ENCODE data around the gene BYSL. TPM values are rescaled to one million over a fixed set of nuclear protein-coding genes. Genes with fewer than 3 reads are reported as not detected.

The BYSL gene
- total RNA-seq, 1 donor from 2014 or later, result 43.2 TPM

- intact Hi-C loops (cut with micrococcal nuclease), result no loop called here
- Mint-ChIP-seq H3K27me3 (no peaks in the 10 kb centered on the region), H3K4me3 (no peak overlapping the region), H3K27ac (no peak overlapping the region), H3K9me3 (no peaks in the 10 kb centered on the region), H3K36me3 (ENCODE audit: low read depth) (peaks cover 34% of the 10 kb centered on the region), H3K4me1 (peaks cover 27% of the 10 kb centered on the region)
- ChIA-PET CTCF (interaction anchor here (1.5 kb wide), 1 partner anchor 21 kb away, joined by 3 read pairs; no protein-coding TSS in a partner anchor), POLR2A (interaction anchor here (0.6 to 1.2 kb wide), 2 partner anchors 71 to 85 kb away, joined by 3 to 10 read pairs; no protein-coding TSS in a partner anchor)
- ATAC-seq (ENCODE audit: low read depth) (no peak), DNase-seq (no peak)
- no peak for TF ChIP-seq CTCF (IDR thresholded peaks at IDR 0.05)
Measured at GRCh38 chr6:41965429-41966213, 44.3 kb downstream of the BYSL start.

- ChIA-PET POLR2A (interaction anchor here (0.6 to 1.2 kb wide), 2 partner anchors 72 to 85 kb away, joined by 3 to 10 read pairs; no protein-coding TSS in a partner anchor), CTCF (interaction anchor here (1.5 kb wide), 1 partner anchor 21 kb away, joined by 3 read pairs; no protein-coding TSS in a partner anchor)
- no peaks in the 10 kb centered on the region for H3K9me3 Mint-ChIP-seq
- peaks cover 30% of the 10 kb centered on the region for H3K4me1 Mint-ChIP-seq
- no peak for TF ChIP-seq CTCF (IDR thresholded peaks at IDR 0.05)
- no peak overlapping the region for H3K4me3 Mint-ChIP-seq
- H3K27me3 Mint-ChIP-seq, result no peaks in the 10 kb centered on the region
- no peak for ATAC-seq (ENCODE audit: low read depth)
- H3K36me3 Mint-ChIP-seq (ENCODE audit: low read depth), result peaks cover 32% of the 10 kb centered on the region
- no peak for DNase-seq
- intact Hi-C loops (cut with micrococcal nuclease), result no loop called here
- H3K27ac Mint-ChIP-seq, result no peak overlapping the region
Measured at GRCh38 chr6:41966214-41966920, 45.1 kb downstream of the BYSL start.

- no peak overlapping the region for H3K4me3 Mint-ChIP-seq
- ChIA-PET CTCF (interaction anchor here (1.0 to 1.5 kb wide), 2 partner anchors 20 to 137 kb away, joined by 3 read pairs; no protein-coding TSS in a partner anchor), POLR2A (interaction anchor here (1.6 kb wide), 1 partner anchor 11 kb away, joined by 9 read pairs; no protein-coding TSS in a partner anchor)
- TF ChIP-seq CTCF (IDR thresholded peaks at IDR 0.05), result no peak
- H3K27ac Mint-ChIP-seq, result no peak overlapping the region
- intact Hi-C loops (cut with micrococcal nuclease), result no loop called here
- no peaks in the 10 kb centered on the region for H3K27me3 Mint-ChIP-seq
- no peak for DNase-seq
- H3K9me3 Mint-ChIP-seq, result no peaks in the 10 kb centered on the region
- peaks cover 25% of the 10 kb centered on the region for H3K4me1 Mint-ChIP-seq
- H3K36me3 Mint-ChIP-seq (ENCODE audit: low read depth), result peaks cover 26% of the 10 kb centered on the region
- no peak for ATAC-seq (ENCODE audit: low read depth)
Measured at GRCh38 chr6:41966961-41967311, 45.6 kb downstream of the BYSL start.

- H3K36me3 Mint-ChIP-seq (ENCODE audit: low read depth), result peaks cover 29% of the 10 kb centered on the region
- DNase-seq, result no peak
Measured at GRCh38 chr6:41967312-41968287, 46.3 kb downstream of the BYSL start.

More at GRCh38 chr6:41967312-41968287, 46.3 kb downstream of the BYSL start:
- no peak for ATAC-seq (ENCODE audit: low read depth)
- Mint-ChIP-seq H3K27me3 (no peaks in the 10 kb centered on the region), H3K27ac (peak overlapping the region; percentile 60), H3K4me1 (peaks cover 30% of the 10 kb centered on the region), H3K9me3 (no peaks in the 10 kb centered on the region), H3K4me3 (no peak overlapping the region)
- POLR2A ChIA-PET, result interaction anchor here (1.6 kb wide), 1 partner anchor 10 kb away, joined by 9 read pairs; no protein-coding TSS in a partner anchor
- TF ChIP-seq CTCF (IDR thresholded peaks at IDR 0.05), result no peak
- CTCF ChIA-PET, result interaction anchor here (1.0 to 1.4 kb wide), 3 partner anchors 9 to 136 kb away, joined by 3 to 4 read pairs (median 3); no protein-coding TSS in a partner anchor
- intact Hi-C loops (cut with micrococcal nuclease), result no loop called here
